Tibial artery (tissue), 4 donors: ENCODE results near the gene LCOR.
A peak's percentile ranks its signal among the peaks of the same experiment; 100 is the strongest.

Source experiments
- DNase-seq, 2 donors: peaks; one replicate each; pipeline ENCODE4 v3.0.0-alpha.2; 2019
- H3K27ac ChIP-seq, 2 donors: fragments of 200-600 bp; sonication (generic) in 1 of 2; 1 replicate in 1 of 2; 2 replicates in 1 of 2; pipeline ENCODE4 v1.5.1; 2018 to 2019; ENCODE audit warnings: mild to moderate bottlenecking in 1 of 2
- H3K27me3 ChIP-seq, 2 donors: fragments of 200-600 bp; sonication (generic) in 1 of 2; one replicate each; pipeline versions ENCODE4 v1.5.1 to v1.6.0; 2016 to 2019
- H3K36me3 ChIP-seq, 3 donors: fragments of 200-600 bp; sonication (generic) in 2 of 3; one replicate each; pipeline ENCODE4 v1.5.1; 2016 to 2019; ENCODE audit warnings: mild to moderate bottlenecking in 2 of 3
- H3K4me1 ChIP-seq, 4 donors: fragments of 200-600 bp; sonication (generic) in 2 of 4; 1 replicate in 3 of 4; 2 replicates in 1 of 4; pipeline ENCODE4 v1.5.1; 2016 to 2019
- H3K4me3 ChIP-seq, 2 donors: fragments of 200-600 bp; sonication (generic) in 1 of 2; 1 replicate in 1 of 2; 2 replicates in 1 of 2; pipeline ENCODE4 v1.5.1; 2018 to 2019; ENCODE audit warnings: mild to moderate bottlenecking in 2 of 2
- H3K9me3 ChIP-seq, 3 donors: fragments of 200-600 bp; sonication (generic) in 1 of 3; one replicate each; pipeline ENCODE4 v1.5.1; 2016 to 2019
- intact Hi-C: fragments of 100-400 bp; cut with DNase I; formaldehyde crosslinking; loops from one replicate; pipeline ENCODE4 v1.15.0; 2023; ENCODE audit warnings: low total_unique reads
- TF ChIP-seq, protein P1 (sequence below), 2 experiments: fragments of 200-600 bp in 1 of 2; fragments of 450-650 bp in 1 of 2; IDR thresholded peaks; one replicate each; pipeline ENCODE4 v1.5.1; 2017 to 2019; ENCODE audit warnings: antibody characterized with exemption in 2 of 2, mild to moderate bottlenecking in 1 of 2, moderate library complexity in 1 of 2

The LCOR gene

DNA sequence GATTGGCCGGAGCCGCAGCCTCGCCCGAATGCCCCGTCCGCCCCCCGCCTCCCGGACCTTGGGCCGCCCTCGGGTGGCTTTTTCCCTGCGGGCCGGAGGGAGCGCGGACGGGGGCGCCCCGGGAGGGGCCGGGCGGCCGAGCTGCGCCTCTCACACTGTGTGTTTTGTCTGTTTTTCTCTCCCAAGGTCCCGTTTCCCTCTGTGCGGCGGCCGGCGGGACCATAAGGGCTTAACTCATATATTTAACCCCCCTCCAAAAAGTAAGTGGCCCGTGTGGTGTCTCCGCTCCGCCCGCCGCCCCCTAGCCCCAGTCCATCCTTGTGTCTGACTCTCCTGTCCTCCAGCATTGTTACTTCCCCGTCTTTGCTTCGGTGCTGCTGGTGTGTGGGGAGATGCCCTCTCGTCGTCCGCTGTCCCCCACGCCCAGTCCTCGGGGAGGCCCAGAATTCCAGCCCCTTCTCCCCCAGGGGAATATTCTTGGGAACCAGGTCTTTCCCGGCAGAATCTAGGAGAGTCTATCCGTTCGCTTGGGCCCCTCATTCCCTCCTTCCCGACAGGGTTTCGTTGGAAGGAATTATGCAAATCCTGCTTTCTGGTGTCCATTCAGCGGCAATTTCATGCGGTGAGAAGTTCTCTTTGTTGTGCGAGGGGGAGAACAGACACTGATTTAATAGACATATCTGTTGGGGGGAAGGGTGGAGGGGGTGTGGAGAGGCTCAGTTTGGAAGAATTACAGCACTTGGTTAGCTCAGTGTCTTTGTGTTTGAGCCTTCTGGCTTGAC lies 1.3 kb downstream of the LCOR start:
- H3K27me3 ChIP-seq, result no peaks in the 10 kb centered on the region
- TF ChIP-seq, protein P1, sequence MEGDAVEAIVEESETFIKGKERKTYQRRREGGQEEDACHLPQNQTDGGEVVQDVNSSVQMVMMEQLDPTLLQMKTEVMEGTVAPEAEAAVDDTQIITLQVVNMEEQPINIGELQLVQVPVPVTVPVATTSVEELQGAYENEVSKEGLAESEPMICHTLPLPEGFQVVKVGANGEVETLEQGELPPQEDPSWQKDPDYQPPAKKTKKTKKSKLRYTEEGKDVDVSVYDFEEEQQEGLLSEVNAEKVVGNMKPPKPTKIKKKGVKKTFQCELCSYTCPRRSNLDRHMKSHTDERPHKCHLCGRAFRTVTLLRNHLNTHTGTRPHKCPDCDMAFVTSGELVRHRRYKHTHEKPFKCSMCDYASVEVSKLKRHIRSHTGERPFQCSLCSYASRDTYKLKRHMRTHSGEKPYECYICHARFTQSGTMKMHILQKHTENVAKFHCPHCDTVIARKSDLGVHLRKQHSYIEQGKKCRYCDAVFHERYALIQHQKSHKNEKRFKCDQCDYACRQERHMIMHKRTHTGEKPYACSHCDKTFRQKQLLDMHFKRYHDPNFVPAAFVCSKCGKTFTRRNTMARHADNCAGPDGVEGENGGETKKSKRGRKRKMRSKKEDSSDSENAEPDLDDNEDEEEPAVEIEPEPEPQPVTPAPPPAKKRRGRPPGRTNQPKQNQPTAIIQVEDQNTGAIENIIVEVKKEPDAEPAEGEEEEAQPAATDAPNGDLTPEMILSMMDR (IDR thresholded peaks at IDR 0.05), result no peak
- peak in 1 of 2 donors; percentile 67 for DNase-seq
- no peaks in the 10 kb centered on the region for H3K9me3 ChIP-seq
- H3K36me3 ChIP-seq, result no peaks in the 10 kb centered on the region
- intact Hi-C loops, result loop anchor here (5.0 kb wide), 1 partner anchor 246 kb away; the partner anchor contains the start of gene TM9SF3
- H3K27ac ChIP-seq, result peak overlapping the region; percentile 90 to 97
- peak overlapping the region; percentile 99 for H3K4me3 ChIP-seq
- H3K4me1 ChIP-seq, result peaks cover 0 to 49% (median 15%) of the 10 kb centered on the region in 4 donors

DNA sequence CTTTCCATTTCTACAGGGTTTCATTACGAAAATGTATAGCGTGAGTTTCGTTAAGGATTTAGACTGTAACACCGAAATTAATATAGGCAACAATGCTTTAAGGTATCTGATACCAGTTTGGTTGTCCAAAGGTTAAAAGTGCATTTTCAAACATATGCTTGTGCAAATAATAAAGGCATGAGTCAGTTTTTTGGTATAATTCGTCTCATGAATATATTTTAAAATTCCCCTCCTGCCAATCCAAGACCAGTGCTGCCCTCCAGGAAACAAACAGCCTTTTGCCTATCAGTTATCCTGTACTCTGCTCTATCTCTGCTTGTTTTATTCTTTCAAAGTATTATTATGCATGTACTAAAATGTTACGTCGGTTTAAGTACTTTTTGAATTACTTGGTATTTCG lies 2.0 kb downstream of the LCOR start:
- Histone ChIP-seq H3K27ac (peak overlapping the region in 1 of 2 donors; percentile 97), H3K27me3 (no peaks in the 10 kb centered on the region), H3K36me3 (no peaks in the 10 kb centered on the region), H3K4me3 (peak overlapping the region; percentile 99), H3K4me1 (peaks cover 0 to 49% (median 15%) of the 10 kb centered on the region in 4 donors), H3K9me3 (no peaks in the 10 kb centered on the region)
- DNase-seq, result no peak
- intact Hi-C loops, result loop anchor here (5.0 kb wide), 1 partner anchor 247 kb away; the partner anchor contains the start of gene TM9SF3
- TF ChIP-seq, protein P1 (IDR thresholded peaks at IDR 0.05), result no peak

DNA sequence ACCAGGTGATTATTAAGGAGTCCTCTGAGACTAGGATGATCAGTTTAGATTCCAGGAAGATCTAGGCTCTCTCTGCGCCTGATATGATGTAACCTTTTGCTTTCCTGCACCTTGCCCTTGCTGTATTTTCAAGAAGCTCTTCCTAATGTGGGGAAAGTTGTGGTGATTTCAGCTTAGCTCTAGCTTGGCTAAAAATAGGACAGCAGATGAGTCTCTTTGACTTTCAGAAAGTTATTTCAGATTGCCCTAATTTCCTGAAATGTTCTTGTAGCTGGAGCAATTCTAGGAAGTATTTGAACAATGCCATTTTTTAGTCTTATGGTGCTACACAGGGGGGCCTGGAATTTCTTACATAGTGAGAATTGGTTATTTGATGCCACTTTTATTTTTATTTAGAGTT lies 3.8 kb downstream of the LCOR start:
- H3K4me3 ChIP-seq, result no peak overlapping the region
- no peaks in the 10 kb centered on the region for H3K27me3 ChIP-seq
- TF ChIP-seq, protein P1 (IDR thresholded peaks at IDR 0.05), result no peak
- no peak for DNase-seq
- intact Hi-C loops, result no loop called here
- H3K9me3 ChIP-seq, result no peaks in the 10 kb centered on the region
- peak overlapping the region in 1 of 2 donors; percentile 14 for H3K27ac ChIP-seq
- H3K36me3 ChIP-seq, result no peaks in the 10 kb centered on the region
- H3K4me1 ChIP-seq, result peaks cover 0 to 55% (median 15%) of the 10 kb centered on the region in 4 donors

DNA sequence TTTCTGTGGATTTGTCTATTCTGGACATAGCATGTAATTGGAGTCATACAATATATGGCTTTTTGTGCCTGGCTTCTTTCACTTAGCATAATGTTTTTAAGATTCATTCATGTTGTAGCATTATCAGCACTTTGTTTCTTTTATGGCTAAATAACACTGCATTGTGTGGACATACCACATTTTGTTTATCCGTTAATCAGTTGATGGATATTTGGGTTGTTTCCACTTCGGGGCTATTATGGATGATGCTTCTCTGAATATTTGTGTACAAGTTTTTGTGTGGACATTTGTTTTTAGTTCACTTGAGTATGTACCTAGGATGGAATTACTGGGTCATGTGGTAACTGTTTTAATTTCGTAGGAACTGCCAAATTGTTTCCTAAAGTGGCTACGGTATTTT lies 6.4 kb downstream of the LCOR start:
- H3K27me3 ChIP-seq, result no peaks in the 10 kb centered on the region
- H3K9me3 ChIP-seq, result no peaks in the 10 kb centered on the region
- no peak overlapping the region for H3K4me3 ChIP-seq
- no peak overlapping the region for H3K27ac ChIP-seq
- H3K4me1 ChIP-seq, result peaks cover 0 to 66% (median 15%) of the 10 kb centered on the region in 4 donors
- no peaks in the 10 kb centered on the region for H3K36me3 ChIP-seq
- intact Hi-C loops, result no loop called here
- DNase-seq, result no peak
- TF ChIP-seq, protein P1 (IDR thresholded peaks at IDR 0.05), result no peak

DNA sequence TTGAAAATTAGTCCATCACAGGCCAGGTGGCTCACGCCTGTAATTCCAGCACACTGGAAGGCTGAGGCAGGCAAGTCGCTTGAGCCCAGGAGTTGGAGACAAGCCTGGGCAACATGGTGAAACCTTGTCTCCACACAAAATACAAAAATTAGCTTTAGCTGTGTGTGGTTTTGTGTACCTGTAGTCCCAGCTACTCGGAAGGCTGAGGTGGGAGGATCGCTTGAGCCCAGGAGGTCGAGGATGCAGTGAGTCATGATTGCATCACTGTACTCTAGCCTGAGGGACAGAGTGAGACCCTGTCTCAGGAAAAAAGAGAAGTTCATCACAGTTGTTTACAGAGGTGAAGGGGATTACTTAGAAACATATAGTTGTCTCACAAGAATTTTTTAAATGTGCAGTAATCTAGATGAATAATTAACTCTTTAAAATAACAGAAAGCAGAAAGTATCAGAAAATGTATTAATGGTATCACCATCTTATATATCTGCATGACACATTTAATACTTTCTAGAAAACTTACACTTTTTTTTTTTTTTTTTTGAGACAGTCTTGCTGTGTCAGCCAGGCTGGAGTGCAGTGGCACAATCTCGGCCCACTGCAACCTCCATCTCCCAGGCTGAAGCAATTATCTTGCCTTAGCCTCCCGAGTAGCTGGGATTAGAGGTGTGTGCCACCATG lies 8.9 kb downstream of the LCOR start:
- DNase-seq, result no peak
- Histone ChIP-seq H3K4me1 (peaks cover 0 to 50% (median 10%) of the 10 kb centered on the region in 4 donors), H3K4me3 (no peak overlapping the region), H3K27me3 (no peaks in the 10 kb centered on the region), H3K9me3 (no peaks in the 10 kb centered on the region), H3K27ac (no peak overlapping the region), H3K36me3 (no peaks in the 10 kb centered on the region)
- TF ChIP-seq, protein P1 (IDR thresholded peaks at IDR 0.05), result no peak
- intact Hi-C loops, result no loop called here
